Lower leg skin (tissue), 4 donors: Measurements from ENCODE around the gene TNFAIP8L1. TPM values are rescaled to one million over a fixed set of nuclear protein-coding genes. Genes with fewer than 3 reads are reported as not detected.

Source experiments
- DNase-seq, 2 donors: peaks; one replicate each; pipeline ENCODE4 v3.0.0-alpha.2; 2019; ENCODE audit warnings: low spot score in 2 of 2
- H3K4me3 ChIP-seq: fragments of 200-600 bp; sonication (generic); 2 replicates; pipeline ENCODE4 v1.5.1; 2017; ENCODE audit warnings: mild to moderate bottlenecking, low read depth; ENCODE audit not compliant: poor library complexity, severe bottlenecking
- POLR2A ChIP-seq, 2 donors: fragments of 450-650 bp; IDR thresholded peaks; one replicate each; pipeline ENCODE4 v1.6.1; 2016 to 2017; ENCODE audit warnings: antibody characterized with exemption in 2 of 2, mild to moderate bottlenecking in 1 of 2, moderate library complexity in 1 of 2
- WGBS, 2 donors: methylation state at CpG; one replicate each; pipeline ENCODE4 v1.1.5; 2018; 5-methylcytosine and 5-hydroxymethylcytosine counted together
- intact Hi-C: fragments of 100-400 bp; cut with DNase I; formaldehyde crosslinking; loops from one replicate; pipeline ENCODE4 v1.15.0; 2023; ENCODE audit warnings: low total_unique reads
- total RNA-seq, 4 donors: library from RNA; depleted of rRNA; stranded (reverse); fragments of >200 nt; gene quantifications; one replicate each; pipeline ENCODE4 v1.1.0, GENCODE V29; 2016
- TF ChIP-seq, protein P1 (sequence below), 3 donors: fragments of 450-650 bp; IDR thresholded peaks; one replicate each; pipeline ENCODE4 v1.5.1; 2016; ENCODE audit warnings: antibody characterized with exemption in 3 of 3, mild to moderate bottlenecking in 3 of 3, moderate library complexity in 2 of 3

The TNFAIP8L1 gene
- total RNA-seq, 4 donors from 2014 or later: 3.1 to 11.6 (median 7.0) TPM

DNA sequence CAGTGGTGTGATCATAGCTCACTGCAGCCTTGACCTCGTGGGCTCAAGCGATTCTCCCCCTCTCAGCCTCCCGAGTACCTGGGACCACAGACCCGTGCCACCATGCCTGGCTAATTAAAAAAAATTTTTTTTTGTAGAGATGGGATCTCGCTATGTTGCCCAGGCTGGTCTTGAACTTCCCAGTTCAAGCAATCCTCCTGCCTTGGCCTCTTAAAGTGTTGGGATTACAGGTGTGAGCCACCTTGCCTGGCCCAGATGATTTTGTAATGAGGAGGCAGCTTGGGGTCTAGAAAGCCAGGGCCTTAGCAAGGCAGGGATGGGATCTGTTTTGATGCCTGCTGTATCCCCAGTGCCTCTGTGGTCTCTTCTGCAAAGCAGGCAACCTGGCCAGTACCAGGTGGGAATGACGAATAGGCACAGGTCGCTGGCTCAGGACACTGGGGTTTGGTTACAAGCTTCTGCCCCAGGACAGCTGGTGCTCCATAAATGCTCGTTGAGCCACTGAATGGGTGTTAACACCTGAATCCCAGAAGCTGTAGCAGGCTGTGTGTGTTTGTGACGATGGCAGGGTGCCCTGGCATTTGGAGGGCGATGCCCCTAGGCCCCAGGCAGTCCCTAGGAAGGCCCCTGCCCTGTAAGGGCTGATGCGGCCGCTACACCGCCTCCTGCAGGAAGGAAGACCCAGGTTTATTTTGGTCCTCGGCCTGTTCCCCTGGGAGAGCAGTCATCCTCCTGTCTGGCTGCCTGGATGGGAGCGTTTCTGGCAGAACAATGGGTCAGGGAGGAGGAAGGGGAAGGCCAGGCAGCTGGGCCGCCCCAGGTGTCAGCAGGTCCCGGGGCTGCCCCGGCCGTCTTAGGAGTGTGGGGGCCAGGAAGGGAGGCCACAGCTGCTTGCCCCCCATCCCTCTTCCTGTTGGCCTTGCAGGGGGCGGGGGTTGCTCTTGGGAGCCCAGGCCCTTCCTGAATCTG is 8.6 kb downstream of the TNFAIP8L1 start:
- WGBS, 2 donors: 70 to 73% methylated on average over 19 to 20 of the region's 20 CpGs

DNA sequence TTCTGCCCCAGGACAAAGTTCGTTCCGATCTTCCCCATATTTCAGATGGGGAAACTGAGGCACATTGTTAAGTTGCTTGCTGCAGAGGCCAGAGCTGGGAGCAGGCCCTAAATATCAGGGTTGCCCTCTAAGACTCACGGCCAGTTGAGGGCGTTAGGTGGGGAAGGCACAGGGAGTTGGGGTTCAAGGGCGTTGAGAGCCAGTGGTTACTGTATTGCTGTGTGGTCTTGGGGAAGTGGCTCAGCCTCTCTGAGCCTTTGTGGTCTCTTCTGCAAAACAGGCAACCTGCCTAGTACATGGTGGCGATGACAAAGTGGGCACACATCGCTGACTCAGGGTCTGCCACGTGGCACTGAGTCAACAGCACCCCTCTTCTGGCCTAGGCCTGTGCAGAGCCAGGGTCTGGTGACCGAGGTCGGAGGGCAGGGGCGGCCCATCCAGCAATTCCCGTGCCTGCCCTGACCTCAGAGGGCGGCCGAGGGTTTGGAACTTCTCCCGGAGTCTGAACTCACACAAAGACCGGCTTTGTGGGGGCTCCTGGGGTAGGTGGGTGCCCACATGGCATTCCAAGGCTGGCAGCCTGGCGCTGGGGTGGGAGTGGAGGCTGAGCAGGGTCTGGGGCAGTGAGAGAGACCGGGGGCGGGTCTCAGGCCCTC is 10.2 kb downstream of the TNFAIP8L1 start:
- DNase-seq: no peak
- no peak overlapping the region for H3K4me3 ChIP-seq
- intact Hi-C loops: no loop called here
- TF ChIP-seq POLR2A (IDR thresholded peaks at IDR 0.05): no peak
- TF ChIP-seq, protein P1, sequence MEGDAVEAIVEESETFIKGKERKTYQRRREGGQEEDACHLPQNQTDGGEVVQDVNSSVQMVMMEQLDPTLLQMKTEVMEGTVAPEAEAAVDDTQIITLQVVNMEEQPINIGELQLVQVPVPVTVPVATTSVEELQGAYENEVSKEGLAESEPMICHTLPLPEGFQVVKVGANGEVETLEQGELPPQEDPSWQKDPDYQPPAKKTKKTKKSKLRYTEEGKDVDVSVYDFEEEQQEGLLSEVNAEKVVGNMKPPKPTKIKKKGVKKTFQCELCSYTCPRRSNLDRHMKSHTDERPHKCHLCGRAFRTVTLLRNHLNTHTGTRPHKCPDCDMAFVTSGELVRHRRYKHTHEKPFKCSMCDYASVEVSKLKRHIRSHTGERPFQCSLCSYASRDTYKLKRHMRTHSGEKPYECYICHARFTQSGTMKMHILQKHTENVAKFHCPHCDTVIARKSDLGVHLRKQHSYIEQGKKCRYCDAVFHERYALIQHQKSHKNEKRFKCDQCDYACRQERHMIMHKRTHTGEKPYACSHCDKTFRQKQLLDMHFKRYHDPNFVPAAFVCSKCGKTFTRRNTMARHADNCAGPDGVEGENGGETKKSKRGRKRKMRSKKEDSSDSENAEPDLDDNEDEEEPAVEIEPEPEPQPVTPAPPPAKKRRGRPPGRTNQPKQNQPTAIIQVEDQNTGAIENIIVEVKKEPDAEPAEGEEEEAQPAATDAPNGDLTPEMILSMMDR (IDR thresholded peaks at IDR 0.05): no peak
- 82 to 85% methylated on average over 15 to 19 of the region's 19 CpGs for WGBS, 2 donors

More for the DNA sequence above, 8.6 kb downstream of the TNFAIP8L1 start:
- no peak for DNase-seq
- no peak for TF ChIP-seq POLR2A (IDR thresholded peaks at IDR 0.05)
- TF ChIP-seq, protein P1 (IDR thresholded peaks at IDR 0.05): no peak
- intact Hi-C loops: no loop called here
- no peak overlapping the region for H3K4me3 ChIP-seq

DNA sequence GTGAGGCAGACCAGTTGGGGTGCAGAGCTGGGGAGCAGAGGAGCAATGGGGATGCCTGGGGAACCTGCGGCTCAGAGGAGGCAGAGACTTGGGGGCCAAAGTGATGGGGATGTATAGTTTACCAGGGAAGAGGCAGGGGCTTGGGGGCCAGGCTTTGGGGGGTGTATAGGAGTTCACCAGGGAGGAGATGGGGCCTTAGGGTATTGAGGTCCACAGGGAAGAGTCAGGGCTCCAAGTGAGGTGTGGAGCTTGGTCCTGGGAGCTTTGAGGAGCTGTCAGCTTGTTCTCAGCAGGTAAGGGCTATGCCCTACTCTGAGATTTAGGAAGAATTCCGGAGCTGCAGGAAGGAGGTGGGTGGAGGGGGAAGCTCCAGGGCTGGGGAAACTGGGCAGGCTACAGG is 10.8 kb downstream of the TNFAIP8L1 start:
- TF ChIP-seq, protein P1 (IDR thresholded peaks at IDR 0.05): no peak
- no peak for TF ChIP-seq POLR2A (IDR thresholded peaks at IDR 0.05)
- 66 to 77% methylated on average over 2 of the region's 2 CpGs for WGBS, 2 donors
- H3K4me3 ChIP-seq: no peak overlapping the region
- no peak for DNase-seq
- intact Hi-C loops: no loop called here

DNA sequence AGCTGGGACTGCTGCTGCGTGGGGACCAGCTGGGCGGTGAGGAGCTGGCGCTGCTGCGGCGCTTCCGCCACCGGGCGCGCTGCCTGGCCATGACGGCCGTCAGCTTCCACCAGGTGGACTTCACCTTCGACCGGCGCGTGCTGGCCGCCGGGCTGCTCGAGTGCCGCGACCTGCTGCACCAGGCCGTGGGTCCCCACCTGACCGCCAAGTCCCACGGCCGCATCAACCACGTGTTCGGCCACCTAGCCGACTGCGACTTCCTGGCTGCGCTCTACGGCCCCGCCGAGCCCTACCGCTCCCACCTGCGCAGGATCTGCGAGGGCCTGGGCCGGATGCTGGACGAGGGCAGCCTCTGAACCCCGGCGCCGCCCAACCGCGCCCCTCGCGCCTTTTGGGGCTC is 12.8 kb downstream of the TNFAIP8L1 start:
- intact Hi-C loops: no loop called here
- no peak overlapping the region for H3K4me3 ChIP-seq
- DNase-seq: no peak
- 94 to 95% methylated on average over 22 to 44 of the region's 44 CpGs for WGBS, 2 donors
- TF ChIP-seq POLR2A (IDR thresholded peaks at IDR 0.05): no peak
- TF ChIP-seq, protein P1 (IDR thresholded peaks at IDR 0.05): no peak

DNA sequence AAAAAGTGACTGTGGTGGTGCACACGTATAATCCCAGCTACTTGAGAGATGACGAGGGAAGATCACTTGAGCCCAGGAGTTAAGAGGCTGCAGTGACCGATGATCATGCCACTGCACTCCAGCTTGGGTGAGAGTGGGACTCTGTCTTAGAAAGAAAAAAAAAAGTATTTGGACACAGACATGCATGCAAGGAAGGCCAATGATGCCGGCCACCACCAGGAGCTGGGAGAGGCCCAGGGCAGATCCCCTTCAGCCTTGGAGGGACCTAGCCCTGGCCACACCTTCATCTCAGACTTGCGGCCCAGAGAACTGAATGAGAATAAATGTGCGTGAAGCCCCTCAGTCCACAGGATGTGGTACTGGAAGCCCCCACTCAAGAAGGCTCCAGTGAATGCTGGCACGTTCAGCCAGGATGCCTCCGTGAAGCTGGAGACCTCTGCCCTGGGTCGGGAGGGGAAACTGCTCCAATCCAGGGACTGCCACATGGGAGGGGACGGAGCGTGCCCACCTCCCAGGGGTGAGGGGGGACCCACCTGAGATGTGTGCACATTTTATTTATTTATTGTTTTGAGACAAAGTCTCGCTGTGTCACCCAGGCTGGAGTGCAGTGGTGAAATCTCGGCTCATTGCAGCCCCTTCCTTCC is 14.6 kb downstream of the TNFAIP8L1 start:
- no peak overlapping the region for H3K4me3 ChIP-seq
- no peak for TF ChIP-seq POLR2A (IDR thresholded peaks at IDR 0.05)
- TF ChIP-seq, protein P1 (IDR thresholded peaks at IDR 0.05): no peak
- 84 to 87% methylated on average over 13 of the region's 13 CpGs for WGBS, 2 donors
- intact Hi-C loops: no loop called here
- DNase-seq: no peak
